Mucosa of descending colon (tissue), 3 donors: ENCODE measurements around the gene CCDC88C. TPM values are rescaled to one million over a fixed set of nuclear protein-coding genes. Genes with fewer than 3 reads are reported as not detected.

Experiments used
- ATAC-seq: fragments of 200-7000 bp; cut with Tn5 transposase; one replicate; pipeline ENCODE4 v1.9.1; 2020; ENCODE audit warnings: mild to moderate bottlenecking, moderate library complexity
- DNase-seq, 3 donors: peaks; one replicate each; pipeline ENCODE4 v3.0.0-alpha.2; 2020
- H3K36me3 ChIP-seq: fragments of 200-600 bp; one replicate; pipeline ENCODE4 v1.8.0; 2021; ENCODE audit warnings: low read depth, mild to moderate bottlenecking
- H3K4me1 ChIP-seq: fragments of 200-600 bp; one replicate; pipeline ENCODE4 v1.8.0; 2021; ENCODE audit warnings: low read depth, mild to moderate bottlenecking
- H3K4me3 ChIP-seq: fragments of 200-600 bp; one replicate; pipeline ENCODE4 v1.8.0; 2021; ENCODE audit warnings: mild to moderate bottlenecking
- H3K9me3 ChIP-seq: fragments of 200-600 bp; one replicate; pipeline ENCODE4 v1.8.0; 2021; ENCODE audit warnings: mild to moderate bottlenecking
- intact Hi-C, 2 donors: fragments of 100-400 bp; cut with DNase I in 1 of 2; cut with micrococcal nuclease in 1 of 2; formaldehyde crosslinking; loops; one replicate each; pipeline versions ENCODE4 v1.11.0 to v1.11.1; 2022; cut with DNase I, micrococcal nuclease
- total RNA-seq, 3 donors: library from RNA; stranded (reverse); fragmentation: NEBNext Ultra II Directional in 2 of 3; extraction: Animal tissue kit (Norgen Biotek cat#: 25700) in 2 of 3; gene quantifications; one replicate each; pipeline versions ENCODE4 v1.2.1 to v1.2.4, GENCODE V29; 2021 to 2023
- TF ChIP-seq, protein P1 (sequence below): fragments of 200-600 bp; IDR thresholded peaks from one replicate; pipeline ENCODE4 v1.8.0; 2022; ENCODE audit warnings: antibody characterized with exemption, mild to moderate bottlenecking
- donor health status: DM: no; HTN: no; CAD: no; lungs with moderate emphysema.
- donor health status: DM: no; HTN: no; CAD: no.
- donor health status: DM: no; HTN: yes; CAD: no.

Gene CCDC88C
- total RNA-seq, 3 donors from 2014 or later: 30.1 to 62.1 (median 56.6) TPM

DNA sequence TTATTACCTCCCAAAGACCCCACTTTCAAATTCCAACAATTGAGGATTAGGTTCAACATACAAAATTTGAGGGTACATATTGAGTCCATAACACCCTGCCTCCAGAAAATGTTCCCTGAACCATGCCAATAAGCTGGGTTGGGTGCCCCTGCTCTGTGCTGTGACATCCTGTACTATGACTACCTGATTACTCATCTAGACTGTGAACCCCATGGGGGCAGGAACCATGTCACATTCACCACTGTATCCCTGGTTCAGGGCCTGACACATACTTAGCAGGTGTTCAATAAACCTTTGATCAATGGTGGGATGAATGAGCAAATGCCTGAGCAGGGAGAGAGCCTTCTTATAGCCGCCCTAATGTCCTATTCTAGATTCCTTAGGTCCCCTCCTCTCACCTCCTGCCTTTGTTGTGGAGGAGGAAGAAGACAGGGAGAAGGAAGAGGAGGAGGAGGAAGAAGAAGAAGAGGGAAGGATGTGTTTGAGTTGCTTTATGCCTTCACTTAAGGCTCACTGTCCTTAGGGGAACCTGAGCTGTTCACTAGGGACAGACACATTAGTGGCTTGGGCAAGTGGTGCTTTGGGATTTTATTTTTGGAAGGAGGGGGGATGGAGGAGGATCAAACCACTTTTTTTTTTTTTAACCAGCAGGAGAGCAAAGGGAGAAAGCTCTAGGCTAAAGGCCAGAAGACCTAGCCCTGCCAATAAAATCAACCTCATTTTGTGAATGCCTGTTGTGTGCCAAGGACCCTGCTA is 194.4 kb downstream of the CCDC88C start:
- H3K4me1 ChIP-seq: no peaks in the 10 kb centered on the region
- TF ChIP-seq, protein P1, sequence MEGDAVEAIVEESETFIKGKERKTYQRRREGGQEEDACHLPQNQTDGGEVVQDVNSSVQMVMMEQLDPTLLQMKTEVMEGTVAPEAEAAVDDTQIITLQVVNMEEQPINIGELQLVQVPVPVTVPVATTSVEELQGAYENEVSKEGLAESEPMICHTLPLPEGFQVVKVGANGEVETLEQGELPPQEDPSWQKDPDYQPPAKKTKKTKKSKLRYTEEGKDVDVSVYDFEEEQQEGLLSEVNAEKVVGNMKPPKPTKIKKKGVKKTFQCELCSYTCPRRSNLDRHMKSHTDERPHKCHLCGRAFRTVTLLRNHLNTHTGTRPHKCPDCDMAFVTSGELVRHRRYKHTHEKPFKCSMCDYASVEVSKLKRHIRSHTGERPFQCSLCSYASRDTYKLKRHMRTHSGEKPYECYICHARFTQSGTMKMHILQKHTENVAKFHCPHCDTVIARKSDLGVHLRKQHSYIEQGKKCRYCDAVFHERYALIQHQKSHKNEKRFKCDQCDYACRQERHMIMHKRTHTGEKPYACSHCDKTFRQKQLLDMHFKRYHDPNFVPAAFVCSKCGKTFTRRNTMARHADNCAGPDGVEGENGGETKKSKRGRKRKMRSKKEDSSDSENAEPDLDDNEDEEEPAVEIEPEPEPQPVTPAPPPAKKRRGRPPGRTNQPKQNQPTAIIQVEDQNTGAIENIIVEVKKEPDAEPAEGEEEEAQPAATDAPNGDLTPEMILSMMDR: no peak
- H3K36me3 ChIP-seq: no peaks in the 10 kb centered on the region
- no peak for DNase-seq
- intact Hi-C loops: no loop called here
- H3K4me3 ChIP-seq: no peak overlapping the region
- H3K9me3 ChIP-seq: no peaks in the 10 kb centered on the region
- ATAC-seq: peak; percentile 57

Other genes with a start within 250 kb of the CCDC88C start
- gene GPR68, start 173.1 kb downstream of the CCDC88C start, total RNA-seq: 1 to 10 TPM; 1.4 to 2.4 (median 2.3) TPM
- gene PPP4R3A, start 92.5 kb upstream of the CCDC88C start, total RNA-seq: 100 to 1,000 TPM in 2 of 3 donors, 10 to 100 TPM in 1; 85.6 to 116 (median 115) TPM